ENCODE measurements around the gene TMBIM1. TPM values are rescaled to one million over a fixed set of nuclear protein-coding genes. Genes with fewer than 3 reads are reported as not detected.

The TMBIM1 gene
- total and polyA plus RNA-seq, 9 of the 15 experiments (the other 6 are each of a cell fraction or from before 2014, with no cell fraction given), result 14.2 to 105 (median 47.0) TPM

DNA sequence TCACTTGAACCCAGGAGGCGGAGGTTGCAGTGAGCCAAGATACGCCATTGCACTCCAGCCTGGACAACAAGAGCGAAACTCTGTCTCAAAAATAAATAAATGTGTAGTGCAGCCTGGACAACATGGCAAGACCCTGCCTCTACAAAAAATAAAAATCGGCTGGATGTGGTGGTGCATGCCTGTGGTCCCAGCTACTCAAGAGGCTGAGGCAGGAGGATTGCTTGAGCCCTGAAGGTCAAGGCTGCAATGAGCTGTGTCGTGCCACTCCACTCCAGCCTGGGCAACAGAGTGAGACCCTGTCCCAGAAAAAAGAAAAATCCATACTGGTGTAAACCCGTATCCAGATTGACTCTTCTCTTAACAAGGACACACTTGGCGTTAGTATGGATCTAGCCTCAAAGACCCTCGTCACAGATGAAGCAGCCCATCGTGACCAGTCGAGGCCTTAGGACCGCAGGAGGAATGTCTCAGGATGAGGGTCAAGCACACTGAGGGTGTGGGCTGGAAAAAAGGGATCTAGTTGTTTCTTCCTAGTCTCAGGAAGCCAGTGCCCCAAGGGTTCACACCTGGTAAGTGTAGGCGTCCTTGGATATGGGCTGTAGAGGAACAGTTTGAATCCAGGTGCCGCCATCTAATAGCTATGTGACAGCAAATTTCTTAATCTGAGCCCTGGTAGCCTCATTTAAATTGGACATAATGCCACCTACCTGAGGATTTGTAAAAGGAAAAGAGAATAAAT, 35.5 kb downstream of the TMBIM1 start:
- Histone ChIP-seq H3K4me2 (ENCODE audit: insufficient read depth, low read length) (no peak overlapping the region), H3K9me3 (replicated peaks; ENCODE audit: control insufficient read depth, insufficient read depth, low read depth, low read length) (no peaks in the 10 kb centered on the region), H3K4me1 (replicated peaks in 1 of 2; ENCODE audit: control insufficient read depth in 2 of 2, insufficient read depth in 2 of 2, low read length in 2 of 2) (peaks cover 0 to 3% of the 10 kb centered on the region in 2 experiments; a peak in 3 of 5 replicates), H3K4me3 (no peak overlapping the region), H3K27me3 (ENCODE audit: control insufficient read depth in 2 of 2, insufficient read depth in 2 of 2, low read length in 2 of 2) (no peaks in the 10 kb centered on the region), H3K27ac (ENCODE audit: extremely low read depth, low read depth, low read length) (no peak overlapping the region; the same call in 2 of the 3 replicates), H4K20me1 (replicated peaks; ENCODE audit: control insufficient read depth, insufficient read depth, low read length) (no peaks in the 10 kb centered on the region), H3K9me1 (ENCODE audit: control insufficient read depth, insufficient read depth, low read length) (no peaks in the 10 kb centered on the region), H3K36me3 (ENCODE audit: control insufficient read depth, insufficient read depth, low read length) (peaks cover 33% of the 10 kb centered on the region; the same call in 2 of the 3 replicates), H3K79me2 (ENCODE audit: control insufficient read depth, insufficient read depth, low read length) (no peaks in the 10 kb centered on the region), H3K9ac (ENCODE audit: insufficient read depth in 1 of 2, low read depth in 2 of 2, low read length in 2 of 2) (no peak overlapping the region), H2AFZ (ENCODE audit: low read depth, low read length) (peak overlapping the region; percentile 86; the same call in 1 of the 2 replicates)
- BruUV-seq (replicated peaks), result no TSS peak
- ATAC-seq (no peak), FAIRE-seq (no peak), DNase-seq (ENCODE audit: extremely low read depth in 1 of 4, low spot score in 3 of 4) (no peak)
- intact Hi-C loops (cut with micrococcal nuclease), result loop anchor here (2.0 to 5.0 kb wide), 2 partner anchors 70 to 89 kb away; partner anchors contain the start of gene CXCR1
- ChIA-PET POLR2A (interaction anchor here (0.5 to 1.5 kb wide), 7 partner anchors 9 to 79 kb away, joined by 3 to 7 read pairs (median 3); no protein-coding TSS in a partner anchor), CTCF (ENCODE audit: low intra/inter-chr PET ratio) (interaction anchor here (1.1 kb wide), 1 partner anchor 71 kb away, joined by 8 read pairs; no protein-coding TSS in a partner anchor)
- 86% methylated on average over 12 of the region's 13 CpGs for WGBS (ENCODE audit: insufficient coverage, low coverage, missing lambda C conversion rate)
- in situ Hi-C loops (cut with MboI), result loop anchor here (5.0 kb wide), 1 partner anchor 89 kb away; the partner anchor contains the start of gene CXCR1
- no peak for TF ChIP-seq PRPF4 (IDR thresholded peaks at IDR 0.05; ENCODE audit: insufficient read depth, low read depth, low read length, poor library complexity, severe bottlenecking)
- peak; percentile 39; the same call in 1 of the 2 replicates for TF ChIP-seq ZNF121 (CRISPR knock-in tag; conservative IDR thresholded peaks at IDR 0.05)

DNA sequence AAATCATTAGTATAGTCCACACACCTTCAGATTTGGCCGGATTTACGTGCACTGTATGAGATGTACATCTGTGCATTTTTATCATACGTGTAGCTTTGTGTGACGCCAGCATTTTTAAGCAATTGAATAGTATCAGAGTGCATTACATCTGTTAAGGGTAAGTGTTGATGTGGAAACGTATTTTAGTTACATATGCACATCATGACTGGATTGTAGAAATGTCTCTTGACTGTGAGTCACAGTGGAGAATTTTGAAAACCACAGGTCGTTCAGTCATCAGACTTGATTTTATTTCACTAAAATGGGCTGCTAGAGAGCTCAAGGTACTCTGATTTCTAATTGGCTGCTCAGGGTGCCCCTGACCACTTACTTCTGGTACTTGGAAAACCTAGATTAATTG, 36.9 kb downstream of the TMBIM1 start:
- intact Hi-C loops (cut with micrococcal nuclease), result loop anchor here (5.0 kb wide), 1 partner anchor 88 kb away; the partner anchor contains the start of gene CXCR1
- no peak for DNase-seq (ENCODE audit: extremely low read depth in 1 of 4, low spot score in 3 of 4)
- H3K4me3 ChIP-seq, result no peak overlapping the region
- no peaks in the 10 kb centered on the region for H3K27me3 ChIP-seq (ENCODE audit: control insufficient read depth in 2 of 2, insufficient read depth in 2 of 2, low read length in 2 of 2)
- no peak for FAIRE-seq
- ChIA-PET POLR2A (interaction anchor here (1.5 kb wide), 1 partner anchor 36 kb away, joined by 3 read pairs; no protein-coding TSS in a partner anchor), CTCF (ENCODE audit: low intra/inter-chr PET ratio) (no interaction called here)
- H3K9ac ChIP-seq (ENCODE audit: insufficient read depth in 1 of 2, low read depth in 2 of 2, low read length in 2 of 2), result no peak overlapping the region
- WGBS (ENCODE audit: insufficient coverage, low coverage, missing lambda C conversion rate), result 69% methylated on average over 6 of the region's 6 CpGs
- H3K4me1 ChIP-seq (replicated peaks in 1 of 2; ENCODE audit: control insufficient read depth in 2 of 2, insufficient read depth in 2 of 2, low read length in 2 of 2), result peaks cover 0 to 3% of the 10 kb centered on the region in 2 experiments; a peak in 3 of 5 replicates
- no TSS peak for BruUV-seq (replicated peaks)
- H3K36me3 ChIP-seq (ENCODE audit: control insufficient read depth, insufficient read depth, low read length), result peaks cover 45% of the 10 kb centered on the region; the same call in 2 of the 3 replicates
- no peaks in the 10 kb centered on the region for H4K20me1 ChIP-seq (replicated peaks; ENCODE audit: control insufficient read depth, insufficient read depth, low read length)
- in situ Hi-C loops (cut with MboI), result loop anchor here (5.0 kb wide), 1 partner anchor 88 kb away; the partner anchor contains the start of gene CXCR1
- ATAC-seq, result no peak
- no peaks in the 10 kb centered on the region for H3K9me1 ChIP-seq (ENCODE audit: control insufficient read depth, insufficient read depth, low read length)
- no peaks in the 10 kb centered on the region for H3K79me2 ChIP-seq (ENCODE audit: control insufficient read depth, insufficient read depth, low read length)
- H3K4me2 ChIP-seq (ENCODE audit: insufficient read depth, low read length), result no peak overlapping the region
- no peak overlapping the region for H2AFZ ChIP-seq (ENCODE audit: low read depth, low read length)
- H3K9me3 ChIP-seq (replicated peaks; ENCODE audit: control insufficient read depth, insufficient read depth, low read depth, low read length), result no peaks in the 10 kb centered on the region
- no peak overlapping the region for H3K27ac ChIP-seq (ENCODE audit: extremely low read depth, low read depth, low read length)
- TF ChIP-seq XRCC3 (IDR thresholded peaks at IDR 0.05) (no peak), KDM4B (IDR thresholded peaks at IDR 0.05; ENCODE audit: borderline replicate concordance in 2 of 2, low read depth in 1 of 2) (no peak)
- TF ChIP-seq, protein P1, sequence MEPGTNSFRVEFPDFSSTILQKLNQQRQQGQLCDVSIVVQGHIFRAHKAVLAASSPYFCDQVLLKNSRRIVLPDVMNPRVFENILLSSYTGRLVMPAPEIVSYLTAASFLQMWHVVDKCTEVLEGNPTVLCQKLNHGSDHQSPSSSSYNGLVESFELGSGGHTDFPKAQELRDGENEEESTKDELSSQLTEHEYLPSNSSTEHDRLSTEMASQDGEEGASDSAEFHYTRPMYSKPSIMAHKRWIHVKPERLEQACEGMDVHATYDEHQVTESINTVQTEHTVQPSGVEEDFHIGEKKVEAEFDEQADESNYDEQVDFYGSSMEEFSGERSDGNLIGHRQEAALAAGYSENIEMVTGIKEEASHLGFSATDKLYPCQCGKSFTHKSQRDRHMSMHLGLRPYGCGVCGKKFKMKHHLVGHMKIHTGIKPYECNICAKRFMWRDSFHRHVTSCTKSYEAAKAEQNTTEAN (CRISPR knock-in tag; IDR thresholded peaks at IDR 0.05), result no peak
- TF ChIP-seq, protein P2, sequence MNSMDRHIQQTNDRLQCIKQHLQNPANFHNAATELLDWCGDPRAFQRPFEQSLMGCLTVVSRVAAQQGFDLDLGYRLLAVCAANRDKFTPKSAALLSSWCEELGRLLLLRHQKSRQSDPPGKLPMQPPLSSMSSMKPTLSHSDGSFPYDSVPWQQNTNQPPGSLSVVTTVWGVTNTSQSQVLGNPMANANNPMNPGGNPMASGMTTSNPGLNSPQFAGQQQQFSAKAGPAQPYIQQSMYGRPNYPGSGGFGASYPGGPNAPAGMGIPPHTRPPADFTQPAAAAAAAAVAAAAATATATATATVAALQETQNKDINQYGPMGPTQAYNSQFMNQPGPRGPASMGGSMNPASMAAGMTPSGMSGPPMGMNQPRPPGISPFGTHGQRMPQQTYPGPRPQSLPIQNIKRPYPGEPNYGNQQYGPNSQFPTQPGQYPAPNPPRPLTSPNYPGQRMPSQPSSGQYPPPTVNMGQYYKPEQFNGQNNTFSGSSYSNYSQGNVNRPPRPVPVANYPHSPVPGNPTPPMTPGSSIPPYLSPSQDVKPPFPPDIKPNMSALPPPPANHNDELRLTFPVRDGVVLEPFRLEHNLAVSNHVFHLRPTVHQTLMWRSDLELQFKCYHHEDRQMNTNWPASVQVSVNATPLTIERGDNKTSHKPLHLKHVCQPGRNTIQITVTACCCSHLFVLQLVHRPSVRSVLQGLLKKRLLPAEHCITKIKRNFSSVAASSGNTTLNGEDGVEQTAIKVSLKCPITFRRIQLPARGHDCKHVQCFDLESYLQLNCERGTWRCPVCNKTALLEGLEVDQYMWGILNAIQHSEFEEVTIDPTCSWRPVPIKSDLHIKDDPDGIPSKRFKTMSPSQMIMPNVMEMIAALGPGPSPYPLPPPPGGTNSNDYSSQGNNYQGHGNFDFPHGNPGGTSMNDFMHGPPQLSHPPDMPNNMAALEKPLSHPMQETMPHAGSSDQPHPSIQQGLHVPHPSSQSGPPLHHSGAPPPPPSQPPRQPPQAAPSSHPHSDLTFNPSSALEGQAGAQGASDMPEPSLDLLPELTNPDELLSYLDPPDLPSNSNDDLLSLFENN (IDR thresholded peaks at IDR 0.05; ENCODE audit: low read depth in 2 of 2, low read length in 2 of 2), result no peak
